SK-N-SH treated with all-trans-retinoic acid at 6 μM for 48 hours (cell line): ENCODE data around the gene EGLN2.

Experiments used
- ISL1 ChIP-seq: fragments of 250-450 bp; sonication (Bioruptor Pico); IDR thresholded peaks from 2 replicates; pipeline ENCODE4 v2.1.2; 2022; ENCODE audit warnings: mild to moderate bottlenecking, moderate library complexity
- TCF4 ChIP-seq: fragments of 250-450 bp; sonication (Bioruptor Pico); IDR thresholded peaks from 2 replicates; pipeline ENCODE4 v1.8.0; 2021; ENCODE audit warnings: mild to moderate bottlenecking, moderate library complexity, borderline replicate concordance
- ZC3H10 ChIP-seq: fragments of 250-450 bp; sonication (Bioruptor Pico); IDR thresholded peaks from 2 replicates; pipeline ENCODE4 v1.5.1; 2021; ENCODE audit warnings: mild to moderate bottlenecking, moderate library complexity
- ZNF70 ChIP-seq: fragments of 450-650 bp; formaldehyde crosslinking; IDR thresholded peaks from 2 replicates; pipeline ENCODE4 v1.5.0; 2020; ENCODE audit warnings: mild to moderate bottlenecking, moderate library complexity
- ZNF8 ChIP-seq: fragments of 450-650 bp; formaldehyde crosslinking; IDR thresholded peaks from 2 replicates; pipeline ENCODE4 v1.5.0; 2020; ENCODE audit warnings: mild to moderate bottlenecking, moderate library complexity
- TF ChIP-seq, protein P1 (sequence below): fragments of 250-450 bp; sonication (Bioruptor Pico); IDR thresholded peaks from 2 replicates; pipeline ENCODE4 v1.5.1; 2020; ENCODE audit warnings: low read depth, mild to moderate bottlenecking, moderate library complexity

DNA sequence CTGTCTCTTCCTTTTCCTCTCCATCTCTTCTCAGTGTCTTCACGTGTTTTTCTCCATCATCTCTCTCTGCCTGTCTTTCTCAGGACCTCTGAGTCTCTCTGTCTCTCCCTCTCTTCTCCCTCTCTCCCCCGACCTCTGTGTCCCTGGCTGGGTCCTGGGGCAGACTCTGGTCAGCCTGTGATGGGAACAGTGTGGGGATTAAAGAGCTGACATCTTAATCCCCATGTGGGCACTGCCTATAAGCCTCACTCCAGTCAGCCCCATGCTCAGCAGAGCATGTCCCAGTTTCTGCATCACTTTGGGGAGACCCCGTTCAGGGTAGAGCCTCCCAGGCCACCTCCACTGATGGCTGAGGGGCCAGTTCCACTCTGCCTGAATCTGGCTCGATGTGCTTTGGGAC lies 16.2 kb downstream of the EGLN2 start:
- TF ChIP-seq ZNF8 (CRISPR knock-in tag), result no peak
- TF ChIP-seq, protein P1, sequence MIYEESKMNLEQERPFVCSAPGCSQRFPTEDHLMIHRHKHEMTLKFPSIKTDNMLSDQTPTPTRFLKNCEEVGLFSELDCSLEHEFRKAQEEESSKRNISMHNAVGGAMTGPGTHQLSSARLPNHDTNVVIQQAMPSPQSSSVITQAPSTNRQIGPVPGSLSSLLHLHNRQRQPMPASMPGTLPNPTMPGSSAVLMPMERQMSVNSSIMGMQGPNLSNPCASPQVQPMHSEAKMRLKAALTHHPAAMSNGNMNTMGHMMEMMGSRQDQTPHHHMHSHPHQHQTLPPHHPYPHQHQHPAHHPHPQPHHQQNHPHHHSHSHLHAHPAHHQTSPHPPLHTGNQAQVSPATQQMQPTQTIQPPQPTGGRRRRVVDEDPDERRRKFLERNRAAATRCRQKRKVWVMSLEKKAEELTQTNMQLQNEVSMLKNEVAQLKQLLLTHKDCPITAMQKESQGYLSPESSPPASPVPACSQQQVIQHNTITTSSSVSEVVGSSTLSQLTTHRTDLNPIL (CRISPR knock-in tag), result no peak
- no peak for TF ChIP-seq ZC3H10
- TF ChIP-seq ZNF70 (CRISPR knock-in tag), result no peak
- no peak for TF ChIP-seq TCF4
- no peak for TF ChIP-seq ISL1 (CRISPR knock-in tag)
